IMR-90 (cell line): ENCODE results near the gene NPDC1. TPM values are rescaled to one million over a fixed set of nuclear protein-coding genes. Genes with fewer than 3 reads are reported as not detected.

ENCODE experiments used
- ATAC-seq: fragments of 200-7000 bp; cut with Tn5 transposase; 2 replicates; pipeline ENCODE4 v1.9.1; 2020; ENCODE audit warnings: low read depth, mild to moderate bottlenecking, moderate library complexity
- BruUV-seq: library from RNA; stranded (reverse); fragments of 400-500 nt; replicated peaks from 2 replicates; lab custom pipeline; 2021; lab: Mats Ljungman, UMichigan
- CTCF ChIA-PET: fragments of 300-600 bp; formaldehyde crosslinking; extraction: SDS; loops from one replicate; lab custom pipeline; 2021; ENCODE audit warnings: antibody characterized with exemption; lab: Yijun Ruan, JAX
- POLR2A ChIA-PET: fragments of 300-600 bp; sonication (Branson Sonifier 250); formaldehyde crosslinking; loops from one replicate; lab custom pipeline; 2022; ENCODE audit warnings: antibody characterized with exemption; ENCODE audit not compliant: unreplicated experiment; lab: Charles Lee
- DNase-seq: peaks from one replicate; pipeline ENCODE4 v3.0.0; 2013
- H2AFZ ChIP-seq: replicated peaks from 2 replicates; pipeline ENCODE3; 2013; ENCODE audit warnings: low read length, mild to moderate bottlenecking; ENCODE audit not compliant: poor library complexity
- H2AK5ac ChIP-seq: 2 replicates; pipeline ENCODE4 v1.6.1; 2013; ENCODE audit warnings: low read depth, low read length, inconsistent platforms
- H2AK9ac ChIP-seq: replicated peaks from 2 replicates; pipeline ENCODE3; 2013; ENCODE audit warnings: mild to moderate bottlenecking, low read depth, low read length, moderate library complexity; ENCODE audit not compliant: poor library complexity
- H2BK120ac ChIP-seq: 2 replicates; pipeline ENCODE4 v1.6.1; 2013; ENCODE audit warnings: low read depth, low read length, inconsistent platforms
- H2BK15ac ChIP-seq: 3 replicates; pipeline ENCODE4 v1.6.1; 2013; ENCODE audit warnings: low read depth, low read length, inconsistent platforms
- H2BK20ac ChIP-seq: 2 replicates; pipeline ENCODE4 v1.6.1; 2013; ENCODE audit warnings: low read depth, mild to moderate bottlenecking, inconsistent platforms, low read length, moderate library complexity
- H2BK5ac ChIP-seq: 2 replicates; pipeline ENCODE4 v1.6.1; 2013; ENCODE audit warnings: mild to moderate bottlenecking, low read depth, low read length, inconsistent platforms; ENCODE audit not compliant: poor library complexity, severe bottlenecking
- H3K14ac ChIP-seq: replicated peaks from 2 replicates; pipeline ENCODE4 v1.6.1; 2013; ENCODE audit warnings: low read depth, low read length, inconsistent platforms
- H3K18ac ChIP-seq: 2 replicates; pipeline ENCODE4 v1.6.1; 2013; ENCODE audit warnings: low read depth, low read length, control low read depth
- H3K23ac ChIP-seq: 2 replicates; pipeline ENCODE4 v1.6.1; 2013; ENCODE audit warnings: low read depth, low read length, inconsistent platforms
- H3K27ac ChIP-seq: 2 replicates; pipeline ENCODE4 v1.5.1; 2013; ENCODE audit warnings: mild to moderate bottlenecking, control low read depth, low read length; ENCODE audit not compliant: insufficient read depth
- H3K27me3 ChIP-seq: 2 replicates; pipeline ENCODE4 v1.6.1; 2013; ENCODE audit warnings: low read length; ENCODE audit not compliant: control insufficient read depth, insufficient read depth
- H3K36me3 ChIP-seq: 2 replicates; pipeline ENCODE4 v1.6.1; 2013; ENCODE audit warnings: low read length, mixed read lengths; ENCODE audit not compliant: control insufficient read depth, insufficient read depth
- H3K4ac ChIP-seq: 2 replicates; pipeline ENCODE4 v1.6.1; 2013; ENCODE audit warnings: low read depth, low read length, inconsistent platforms
- H3K4me1 ChIP-seq: 2 replicates; pipeline ENCODE4 v1.6.1; 2013; ENCODE audit warnings: low read length, mixed read lengths; ENCODE audit not compliant: control insufficient read depth, insufficient read depth
- H3K4me2 ChIP-seq: 2 replicates; pipeline ENCODE4 v1.6.1; 2013; ENCODE audit warnings: low read depth, mild to moderate bottlenecking, control low read depth, low read length, moderate library complexity
- H3K4me3 ChIP-seq: 2 replicates; pipeline ENCODE4 v1.5.1; 2013; ENCODE audit warnings: low read depth, mild to moderate bottlenecking, control low read depth, low read length, moderate library complexity; ENCODE audit not compliant: insufficient read depth
- H3K56ac ChIP-seq: 2 replicates; pipeline ENCODE4 v1.6.1; 2013; ENCODE audit warnings: low read length, inconsistent platforms; ENCODE audit not compliant: insufficient read depth; ENCODE audit errors: extremely low read depth
- H3K79me1 ChIP-seq, 2 experiments: 2 replicates each; pipeline ENCODE4 v1.6.1; 2013; ENCODE audit warnings: low read length in 2 of 2, inconsistent platforms in 1 of 2, low read depth in 1 of 2
- H3K9ac ChIP-seq: 2 replicates; pipeline ENCODE4 v1.6.1; 2013; ENCODE audit warnings: low read depth, low read length, control low read depth
- H3K9me1 ChIP-seq: 2 replicates; pipeline ENCODE4 v1.6.1; 2013; ENCODE audit warnings: low read length, inconsistent platforms; ENCODE audit not compliant: insufficient read depth
- H3K9me3 ChIP-seq: 2 replicates; pipeline ENCODE4 v1.6.1; 2013; ENCODE audit warnings: low read length; ENCODE audit not compliant: control insufficient read depth, insufficient read depth
- H4K20me1 ChIP-seq: 2 replicates; pipeline ENCODE4 v1.6.1; 2013; ENCODE audit warnings: low read length, inconsistent platforms; ENCODE audit not compliant: insufficient read depth
- H4K5ac ChIP-seq: 2 replicates; pipeline ENCODE4 v1.6.1; 2013; ENCODE audit warnings: mild to moderate bottlenecking, low read depth, low read length, control low read depth
- H4K8ac ChIP-seq, 2 experiments: 2 replicates each; pipeline ENCODE4 v1.6.1; 2013; ENCODE audit warnings: low read depth in 2 of 2, low read length in 2 of 2, control low read depth in 1 of 2, inconsistent platforms in 1 of 2
- H4K91ac ChIP-seq: 2 replicates; pipeline ENCODE4 v1.6.1; 2013; ENCODE audit warnings: low read depth, low read length, inconsistent platforms; ENCODE audit not compliant: insufficient read depth
- POLR2A ChIP-seq: IDR thresholded peaks from 2 replicates; pipeline ENCODE4 v1.6.1; 2012; ENCODE audit warnings: mild to moderate bottlenecking, low read depth, low read length
- SMC3 ChIP-seq: fragments of 150-350 bp; IDR thresholded peaks from 2 replicates; pipeline ENCODE4 v1.6.1; 2016; ENCODE audit warnings: low read depth, mild to moderate bottlenecking, antibody characterized with exemption, low read length, moderate library complexity
- WGBS, 2 experiments: methylation state at CpG; one replicate each; pipeline versions ENCODE4 v1.1.5 to v1.1.7; 2013; ENCODE audit warnings: missing lambda C conversion rate in 2 of 2; ENCODE audit not compliant: insufficient read length in 1 of 2; ENCODE audit errors: extremely low coverage in 2 of 2; 5-methylcytosine and 5-hydroxymethylcytosine counted together
- dilution Hi-C: fragments of 300-500 bp; cut with HindIII; formaldehyde crosslinking; loops from one replicate; pipeline ENCODE4 v1.14.3; 2018; ENCODE audit warnings: low sequenced_read_pairs; ENCODE audit not compliant: unreplicated experiment
- in situ Hi-C: fragments of 300-500 bp; cut with MboI; formaldehyde crosslinking; loops from 3 replicates; pipeline ENCODE4 v1.14.3; 2019; ENCODE audit warnings: low sequenced_read_pairs, inconsistent platforms, mixed read lengths
- intact Hi-C: fragments of 100-400 bp; cut with micrococcal nuclease; formaldehyde crosslinking; loops from 2 replicates; pipeline ENCODE4 v1.10.0; 2022
- polyA plus RNA-seq, 3 experiments: library from polyadenylated mRNA; depleted of rRNA; stranded (reverse); fragments of >200 nt; gene quantifications; 2 replicates each; pipeline ENCODE4 v1.2.3, GENCODE V29; 2012; ENCODE audit warnings: low replicate concordance in 1 of 3
- total RNA-seq: library from RNA; depleted of rRNA; stranded (reverse); fragments of >200 nt; gene quantifications from 2 replicates; pipeline ENCODE4 v1.2.3, GENCODE V29; 2012

NPDC1 gene
- total and polyA plus RNA-seq, 2 of the 4 experiments (the other 2 are of a cell fraction), result 2.7 to 58.1 TPM

DNA sequence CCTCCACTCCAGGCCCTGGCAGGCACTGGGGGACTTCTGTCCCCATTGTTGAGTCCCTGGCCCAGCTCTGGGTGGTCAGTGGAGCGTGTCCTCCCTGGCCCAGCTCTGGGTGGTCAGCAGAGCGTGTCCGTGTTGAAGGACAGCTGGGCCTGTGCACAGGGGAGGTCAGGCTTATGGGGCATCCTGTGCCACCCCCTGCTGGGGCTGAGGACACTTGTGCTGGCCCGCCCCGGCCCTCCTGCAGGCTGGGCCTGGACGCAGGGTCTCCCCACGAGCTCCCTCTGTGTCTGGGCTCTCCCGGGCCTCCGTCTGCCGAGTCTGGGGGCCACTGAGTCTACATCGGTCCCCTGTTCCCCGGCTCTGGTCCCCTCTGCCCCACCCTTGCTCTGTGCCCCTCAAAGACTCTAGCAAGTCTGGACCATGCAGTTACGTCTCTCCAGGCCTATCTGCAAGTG lies 38.1 kb downstream of the NPDC1 start:
- POLR2A ChIA-PET, result no interaction called here
- no peak for DNase-seq

More for the DNA sequence above, 38.1 kb downstream of the NPDC1 start:
- Histone ChIP-seq H3K23ac (no peak overlapping the region), H3K4ac (no peak overlapping the region), H2BK15ac (no peak overlapping the region), H2AFZ (peak overlapping the region; percentile 5), H3K14ac (no peak overlapping the region), H4K91ac (no peak overlapping the region), H3K9me3 (no peaks in the 10 kb centered on the region), H4K5ac (no peak overlapping the region), H3K9me1 (peaks cover 5% of the 10 kb centered on the region; the same call in 1 of the 2 replicates), H3K36me3 (peaks cover 23% of the 10 kb centered on the region), H2BK120ac (no peak overlapping the region), H3K4me3 (no peak overlapping the region), H3K18ac (no peak overlapping the region), H3K27me3 (no peaks in the 10 kb centered on the region), H4K20me1 (peaks cover 8% of the 10 kb centered on the region), H3K56ac (no peak overlapping the region), H4K8ac (no peak overlapping the region), H2BK20ac (no peak overlapping the region), H3K4me1 (peaks cover 11% of the 10 kb centered on the region), H3K27ac (no peak overlapping the region), H2AK5ac (peak overlapping the region; percentile 10; the same call in 1 of the 2 replicates), H2AK9ac (no peak overlapping the region), H2BK5ac (no peak overlapping the region), H3K4me2 (no peak overlapping the region), H3K9ac (no peak overlapping the region), H3K79me1 (no peaks in the 10 kb centered on the region)
- CTCF ChIA-PET, result interaction anchor here (0.9 kb wide), 1 partner anchor 27 kb away, joined by 3 read pairs; no protein-coding TSS in a partner anchor
- no peak for ATAC-seq
- no peak for TF ChIP-seq POLR2A
- TF ChIP-seq SMC3, result no peak
- WGBS, 2 experiments, result 88% methylated on average over 11 of the region's 13 CpGs; no CpG with 5 or more reads in 1 of the 2 experiments
- in situ Hi-C loops (no loop called here), intact Hi-C loops (loop anchor here (2.0 kb wide), 1 partner anchor 21 kb away; the partner anchor contains the start of gene ABCA2), dilution Hi-C loops (no loop called here)
- no TSS peak for BruUV-seq
